CD4-positive, alpha-beta T cell (primary cell): ENCODE results near the gene MMRN2. TPM values are rescaled to one million over a fixed set of nuclear protein-coding genes. Genes with fewer than 3 reads are reported as not detected.

Experiments used
- ATAC-seq: fragments of 200-7000 bp; cut with Tn5 transposase; one replicate; pipeline ENCODE4 v1.10.0; 2022; ENCODE audit warnings: mild to moderate bottlenecking; ENCODE audit not compliant: poor library complexity
- CTCF ChIA-PET: fragments of 350-600 bp; sonication (Branson Sonifier 250); formaldehyde crosslinking; loops from one replicate; lab custom pipeline; 2021; ENCODE audit warnings: antibody characterized with exemption, inconsistent platforms; lab: Charles Lee
- POLR2A ChIA-PET: fragments of 350-600 bp; sonication (Branson Sonifier 250); formaldehyde crosslinking; loops from one replicate; lab custom pipeline; 2021; ENCODE audit warnings: antibody characterized with exemption, inconsistent platforms; lab: Charles Lee
- DNase-seq, 14 experiments: peaks; one replicate each; pipeline ENCODE4 v3.0.0-alpha.2; 2013 to 2020; ENCODE audit warnings: mixed read lengths in 2 of 14
- H3K27ac ChIP-seq, 2 donors: one replicate each; pipeline versions ENCODE4 v1.5.1 to v1.7.0; 2013; ENCODE audit warnings: low read length in 2 of 2, low read depth in 1 of 2, mild to moderate bottlenecking in 1 of 2
- H3K27me3 ChIP-seq, 2 experiments: 1 replicate in 1 of 2; 2 replicates in 1 of 2; pipeline versions ENCODE4 v1.6.1 to v1.7.0; 2013; ENCODE audit warnings: low read length in 2 of 2, control low read depth in 1 of 2, mild to moderate bottlenecking in 1 of 2, moderate library complexity in 1 of 2; ENCODE audit not compliant: insufficient read depth in 2 of 2, control insufficient read depth in 1 of 2
- H3K36me3 ChIP-seq: one replicate; pipeline ENCODE4 v1.6.1; 2013; ENCODE audit warnings: low read length, control low read depth; ENCODE audit not compliant: insufficient read depth
- H3K4me1 ChIP-seq: one replicate; pipeline ENCODE4 v1.6.1; 2013; ENCODE audit warnings: low read length, control low read depth; ENCODE audit not compliant: insufficient read depth
- H3K4me3 ChIP-seq: one replicate; pipeline ENCODE4 v1.5.1; 2013; ENCODE audit warnings: mild to moderate bottlenecking, low read length, moderate library complexity
- H3K9me3 ChIP-seq, 2 experiments: 1 replicate in 1 of 2; 2 replicates in 1 of 2; pipeline versions ENCODE4 v1.6.1 to v1.7.0; 2013; ENCODE audit warnings: low read length in 2 of 2, mild to moderate bottlenecking in 2 of 2, control low read depth in 1 of 2, moderate library complexity in 1 of 2; ENCODE audit not compliant: control insufficient read depth in 1 of 2, insufficient read depth in 1 of 2
- H3K27ac Mint-ChIP-seq: one replicate; pipeline ENCODE4 v1.8.0; 2020; ENCODE audit warnings: mixed read lengths
- H3K27me3 Mint-ChIP-seq: one replicate; pipeline ENCODE4 v1.8.0; 2021; ENCODE audit warnings: mixed read lengths
- H3K36me3 Mint-ChIP-seq: one replicate; pipeline ENCODE4 v1.8.0; 2021; ENCODE audit warnings: low read depth, mixed read lengths
- H3K4me1 Mint-ChIP-seq: one replicate; pipeline ENCODE4 v1.8.0; 2021; ENCODE audit warnings: low read depth, mixed read lengths
- H3K4me3 Mint-ChIP-seq: one replicate; pipeline ENCODE4 v1.8.0; 2020; ENCODE audit warnings: mild to moderate bottlenecking, mixed read lengths
- H3K9me3 Mint-ChIP-seq: one replicate; pipeline ENCODE4 v1.8.0; 2020; ENCODE audit warnings: mixed read lengths
- CTCF ChIP-seq: fragments of 200-600 bp; IDR thresholded peaks from one replicate; pipeline ENCODE4 v1.8.0; 2022; ENCODE audit warnings: antibody characterized with exemption, mild to moderate bottlenecking
- intact Hi-C, 2 experiments: fragments of 100-400 bp; cut with DNase I in 1 of 2; cut with micrococcal nuclease in 1 of 2; formaldehyde crosslinking; loops; one replicate each; pipeline versions ENCODE4 v1.15.1 to v1.9.0; 2023 to 2025; cut with DNase I, micrococcal nuclease
- total RNA-seq, 174 experiments: library from RNA in 2 of 174; stranded (reverse) in 2 of 174; gene quantifications; one replicate each; pipeline ENCODE4 v1.2.3 and lab custom pipeline; 2021 to 2026

MMRN2 gene
- total RNA-seq, 2 experiments from 2014 or later = 0.47 to 1.8 TPM

GRCh38 chr10:86962136-86962980 lies 4.9 kb upstream of the MMRN2 start:
- Histone ChIP-seq H3K36me3 (no peaks in the 10 kb centered on the region), H3K4me3 (no peak overlapping the region), H3K27me3 (no peaks in the 10 kb centered on the region), H3K27ac (no peak overlapping the region), H3K4me1 (peaks cover 42% of the 10 kb centered on the region), H3K9me3 (no peaks in the 10 kb centered on the region)
- no peaks in the 10 kb centered on the region for H3K9me3 Mint-ChIP-seq
- intact Hi-C loops = loop anchor here (10.0 kb wide), 2 partner anchors 278 to 558 kb away; no protein-coding TSS in a partner anchor
- H3K4me3 Mint-ChIP-seq = no peak overlapping the region
- no peak for TF ChIP-seq CTCF
- ATAC-seq = no peak
- ChIA-PET CTCF (no interaction called here), POLR2A (interaction anchor here (0.7 kb wide), 1 partner anchor 26 kb away, joined by 3 read pairs; no protein-coding TSS in a partner anchor)
- H3K27ac Mint-ChIP-seq = no peak overlapping the region
- peaks cover 3% of the 10 kb centered on the region for H3K27me3 Mint-ChIP-seq
- H3K36me3 Mint-ChIP-seq = no peaks in the 10 kb centered on the region
- H3K4me1 Mint-ChIP-seq = peaks cover 18% of the 10 kb centered on the region
- DNase-seq = peak in 1 of 14 experiments; percentile 29

GRCh38 chr10:86961481-86962091 lies 4.2 kb upstream of the MMRN2 start:
- no peak overlapping the region for H3K27ac Mint-ChIP-seq
- H3K4me1 ChIP-seq = peaks cover 39% of the 10 kb centered on the region
- POLR2A ChIA-PET = no interaction called here
- no peak for TF ChIP-seq CTCF
- no peaks in the 10 kb centered on the region for H3K36me3 Mint-ChIP-seq
- no peaks in the 10 kb centered on the region for H3K36me3 ChIP-seq
- ATAC-seq = no peak
- peak in 1 of 14 experiments; percentile 42 for DNase-seq
- CTCF ChIA-PET = no interaction called here
- H3K27ac ChIP-seq = no peak overlapping the region
- no peak overlapping the region for H3K4me3 Mint-ChIP-seq
- H3K9me3 Mint-ChIP-seq = no peaks in the 10 kb centered on the region
- H3K4me3 ChIP-seq = no peak overlapping the region
- H3K4me1 Mint-ChIP-seq = peaks cover 16% of the 10 kb centered on the region
- H3K9me3 ChIP-seq = no peaks in the 10 kb centered on the region
- no peaks in the 10 kb centered on the region for H3K27me3 ChIP-seq
- intact Hi-C loops = loop anchor here (10.0 kb wide), 2 partner anchors 277 to 557 kb away; no protein-coding TSS in a partner anchor
- peaks cover 3% of the 10 kb centered on the region for H3K27me3 Mint-ChIP-seq

GRCh38 chr10:86960863-86961434 lies 3.5 kb upstream of the MMRN2 start:
- Mint-ChIP-seq H3K27ac (no peak overlapping the region), H3K9me3 (no peaks in the 10 kb centered on the region), H3K36me3 (no peaks in the 10 kb centered on the region), H3K4me1 (peaks cover 9% of the 10 kb centered on the region), H3K4me3 (no peak overlapping the region), H3K27me3 (peaks cover 3% of the 10 kb centered on the region)
- CTCF ChIA-PET = interaction anchor here (0.9 to 1.5 kb wide), 4 partner anchors 9 to 132 kb away, joined by 3 to 8 read pairs (median 6); no protein-coding TSS in a partner anchor
- DNase-seq (peak in 3 of 14 experiments; percentile 1 to 11 (median 8)), ATAC-seq (no peak)
- intact Hi-C loops = loop anchor here (10.0 kb wide), 2 partner anchors 276 to 556 kb away; no protein-coding TSS in a partner anchor
- Histone ChIP-seq H3K9me3 (no peaks in the 10 kb centered on the region), H3K4me1 (peaks cover 38% of the 10 kb centered on the region), H3K36me3 (no peaks in the 10 kb centered on the region), H3K4me3 (no peak overlapping the region), H3K27ac (no peak overlapping the region), H3K27me3 (no peaks in the 10 kb centered on the region)
- POLR2A ChIA-PET = no interaction called here
- TF ChIP-seq CTCF = no peak
